Activated naive CD8-positive, alpha-beta T cell treated with anti-CD3 and anti-CD28 coated beads, Interleukin-2, amount 50 U/mL, for 24 hours (primary cell): ENCODE measurements around the gene GCK.
"Not testable (repeated sequence)": the region's sequence is repeated elsewhere in the genome, so short reads cannot be mapped to it uniquely, and the experiment has no call there.

Experiments used
- ATAC-seq: fragments of 150-1000 bp; cut with Tn5 transposase; one replicate; pipeline ENCODE4 v1.10.0; 2021
- DNase-seq: peaks from one replicate; pipeline ENCODE4 v3.0.0; 2021
- H3K27ac Mint-ChIP-seq: one replicate; pipeline ENCODE4 v1.8.0; 2021; ENCODE audit warnings: mild to moderate bottlenecking, mixed read lengths
- H3K27me3 Mint-ChIP-seq: one replicate; pipeline ENCODE4 v1.8.0; 2021; ENCODE audit warnings: mixed read lengths
- H3K36me3 Mint-ChIP-seq: one replicate; pipeline ENCODE4 v1.8.0; 2021; ENCODE audit warnings: low read depth, mixed read lengths
- H3K4me1 Mint-ChIP-seq: one replicate; pipeline ENCODE4 v1.8.0; 2021; ENCODE audit warnings: mixed read lengths
- H3K4me3 Mint-ChIP-seq: one replicate; pipeline ENCODE4 v1.8.0; 2021; ENCODE audit warnings: mild to moderate bottlenecking, moderate library complexity, mixed read lengths
- H3K9me3 Mint-ChIP-seq: one replicate; pipeline ENCODE4 v1.8.0; 2021; ENCODE audit warnings: mixed read lengths

The GCK gene

DNA sequence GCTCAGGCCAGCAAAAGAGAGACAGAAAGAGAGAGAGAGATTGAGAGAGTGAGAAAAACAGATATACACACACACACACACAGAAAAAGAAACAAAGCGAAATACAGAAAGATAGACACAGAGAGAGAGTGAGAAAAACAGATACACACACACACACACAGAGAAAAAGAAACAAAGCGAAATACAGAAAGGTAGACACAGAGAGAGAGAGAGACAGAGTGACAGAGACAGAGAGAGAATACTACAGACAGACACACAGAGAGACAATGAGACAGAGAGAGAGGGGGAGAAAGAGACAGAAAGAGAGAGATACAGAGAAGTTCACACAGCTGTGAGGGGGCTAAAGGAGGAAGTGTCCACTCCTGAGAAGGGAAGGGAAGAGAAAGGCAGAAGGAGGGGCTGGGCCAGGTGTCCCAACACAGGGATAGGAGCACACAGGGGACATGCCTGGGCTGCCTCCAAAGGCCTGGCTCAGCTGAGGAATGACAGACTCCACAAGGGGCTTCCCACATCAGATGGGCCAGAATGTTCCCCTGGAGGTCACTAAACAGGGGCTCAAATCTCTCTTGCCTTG is 4.3 kb downstream of the GCK start:
- no peak for ATAC-seq
- no peak for DNase-seq
- H3K27me3 Mint-ChIP-seq, result peaks cover 5% of the 10 kb centered on the region
- H3K27ac Mint-ChIP-seq, result no peak overlapping the region
- no peaks in the 10 kb centered on the region for H3K9me3 Mint-ChIP-seq
- H3K36me3 Mint-ChIP-seq, result no peaks in the 10 kb centered on the region
- no peaks in the 10 kb centered on the region for H3K4me1 Mint-ChIP-seq
- H3K4me3 Mint-ChIP-seq, result no peak overlapping the region

DNA sequence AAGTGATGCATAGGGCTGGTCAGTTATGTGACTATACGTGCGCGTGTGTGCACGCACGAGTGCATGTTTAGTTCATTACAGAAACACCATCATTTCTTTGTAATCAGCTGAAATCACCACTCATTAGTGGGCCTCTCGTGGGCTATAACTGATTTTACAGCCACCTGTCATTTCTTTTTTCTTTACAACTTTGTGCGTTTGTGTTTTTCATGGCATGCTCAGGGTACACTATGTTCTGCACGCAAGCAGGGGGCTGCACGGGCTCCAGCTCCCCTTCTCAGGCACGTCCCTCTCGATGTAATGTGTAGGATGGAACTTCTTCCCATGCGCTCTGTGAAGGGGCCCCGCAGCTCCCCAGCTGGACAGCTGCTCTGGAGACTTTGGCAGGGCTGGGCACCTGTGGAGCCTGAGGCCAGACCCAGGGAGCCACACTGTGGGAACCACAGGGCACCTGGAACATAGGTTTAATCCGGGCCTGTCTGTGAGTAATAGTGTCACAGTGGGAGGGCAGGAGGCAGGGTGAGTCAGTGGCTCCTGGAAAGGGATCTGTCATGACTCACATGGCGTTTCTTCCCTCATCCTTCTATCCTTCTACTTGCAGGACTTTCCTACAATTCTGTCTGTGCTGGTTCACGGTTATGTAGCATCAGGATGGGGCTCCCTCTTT is 4.9 kb downstream of the GCK start:
- no peaks in the 10 kb centered on the region for H3K9me3 Mint-ChIP-seq
- no peak for DNase-seq
- H3K4me3 Mint-ChIP-seq, result no peak overlapping the region
- H3K27ac Mint-ChIP-seq, result no peak overlapping the region
- ATAC-seq, result no peak
- H3K4me1 Mint-ChIP-seq, result no peaks in the 10 kb centered on the region
- peaks cover 5% of the 10 kb centered on the region for H3K27me3 Mint-ChIP-seq
- H3K36me3 Mint-ChIP-seq, result no peaks in the 10 kb centered on the region

DNA sequence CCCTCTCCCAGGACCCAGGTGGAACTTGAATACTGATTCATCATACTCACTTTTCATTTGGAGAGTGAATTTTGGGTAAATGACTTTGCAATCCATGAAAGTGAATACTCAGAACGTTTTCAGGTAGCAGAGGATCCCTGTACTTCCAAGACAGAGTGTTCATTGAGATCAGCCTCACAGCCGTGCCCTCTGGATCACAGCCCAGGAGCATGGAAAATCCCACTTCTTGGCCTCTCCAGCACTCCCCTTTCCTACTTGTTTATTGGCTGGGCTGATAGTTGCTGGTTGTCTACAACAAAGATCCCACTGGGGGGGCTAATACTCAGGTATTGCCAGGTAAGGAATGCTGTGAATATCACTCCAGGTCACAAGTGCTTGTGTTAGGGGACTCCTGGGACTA is 5.9 kb downstream of the GCK start:
- DNase-seq (no peak), ATAC-seq (no peak)
- Mint-ChIP-seq H3K4me3 (no peak overlapping the region), H3K4me1 (no peaks in the 10 kb centered on the region), H3K27me3 (peaks cover 5% of the 10 kb centered on the region), H3K36me3 (no peaks in the 10 kb centered on the region), H3K9me3 (no peaks in the 10 kb centered on the region), H3K27ac (no peak overlapping the region)

DNA sequence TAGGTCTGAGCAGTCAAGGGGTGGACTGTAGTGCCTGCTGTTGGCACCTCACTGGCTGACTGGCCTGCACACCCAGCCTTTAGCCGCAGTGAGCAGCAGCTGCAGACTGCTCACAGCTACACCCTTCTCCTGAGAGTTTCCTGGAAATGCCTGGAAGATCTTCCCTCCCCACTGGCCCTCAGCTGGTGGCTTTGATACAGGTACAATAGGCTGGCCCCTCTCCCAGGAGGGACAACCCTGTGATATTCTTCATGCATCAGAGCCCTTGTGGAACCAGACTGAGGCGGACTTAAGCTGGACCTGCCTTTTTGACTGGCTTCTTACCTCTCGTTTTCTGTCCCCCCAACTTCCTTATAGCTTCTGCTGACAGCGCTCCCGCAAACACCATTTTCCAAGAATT is 6.4 kb downstream of the GCK start:
- peaks cover 5% of the 10 kb centered on the region for H3K27me3 Mint-ChIP-seq
- H3K4me1 Mint-ChIP-seq, result no peaks in the 10 kb centered on the region
- no peaks in the 10 kb centered on the region for H3K36me3 Mint-ChIP-seq
- no peak overlapping the region for H3K4me3 Mint-ChIP-seq
- no peaks in the 10 kb centered on the region for H3K9me3 Mint-ChIP-seq
- H3K27ac Mint-ChIP-seq, result no peak overlapping the region
- no peak for DNase-seq
- no peak for ATAC-seq

DNA sequence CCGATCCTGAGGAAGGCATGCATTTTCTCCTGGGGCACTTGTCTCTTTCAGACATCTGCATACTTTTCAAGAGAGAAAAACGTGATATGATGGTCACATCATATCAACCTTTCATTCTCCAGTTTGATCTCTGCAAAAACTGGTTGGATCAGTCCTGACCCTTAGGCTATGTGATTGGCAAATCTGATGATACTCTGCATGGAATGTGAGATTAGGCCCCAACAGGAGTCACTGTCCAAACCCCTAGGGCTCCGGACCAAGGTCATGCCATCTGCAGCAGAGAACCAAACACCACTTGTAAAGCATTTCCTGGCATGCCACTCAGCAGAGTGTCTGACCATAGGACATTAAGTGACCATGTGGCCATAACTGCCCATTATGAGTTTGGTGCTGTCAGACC is 8.6 kb downstream of the GCK start:
- no peaks in the 10 kb centered on the region for H3K36me3 Mint-ChIP-seq
- peaks cover 13% of the 10 kb centered on the region for H3K27me3 Mint-ChIP-seq
- H3K4me1 Mint-ChIP-seq, result no peaks in the 10 kb centered on the region
- DNase-seq (no peak), ATAC-seq (no peak)
- no peak overlapping the region for H3K27ac Mint-ChIP-seq
- H3K9me3 Mint-ChIP-seq, result no peaks in the 10 kb centered on the region
- no peak overlapping the region for H3K4me3 Mint-ChIP-seq

DNA sequence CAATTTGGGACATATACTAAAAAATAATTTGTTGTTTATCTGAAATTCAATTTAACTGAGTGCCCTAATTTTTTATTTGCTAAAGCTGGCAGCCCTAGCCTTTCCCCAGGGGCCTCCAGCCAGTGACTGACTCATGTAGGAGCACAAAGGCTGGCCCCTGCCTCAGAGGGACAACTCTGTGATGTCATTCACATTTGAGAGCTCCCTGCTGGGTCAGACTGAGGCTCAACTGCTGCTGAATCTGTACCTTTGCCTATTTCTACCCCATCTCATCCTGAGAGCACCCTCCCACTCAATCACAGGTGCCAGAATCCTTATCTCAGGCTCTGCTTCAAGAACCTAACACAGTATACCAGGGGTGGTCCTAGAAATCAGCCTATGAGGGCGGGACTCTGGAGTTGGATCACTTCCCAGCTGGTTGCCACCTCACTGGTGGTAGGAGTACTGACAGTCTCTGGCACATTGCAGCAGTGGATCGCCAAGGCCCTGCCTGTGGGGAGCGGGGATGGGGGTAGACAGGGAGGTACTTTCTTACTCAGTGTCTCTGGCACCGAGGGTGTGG is 11.6 kb downstream of the GCK start:
- H3K4me3 Mint-ChIP-seq, result no peak overlapping the region
- no peaks in the 10 kb centered on the region for H3K36me3 Mint-ChIP-seq
- ATAC-seq (no peak), DNase-seq (no peak)
- H3K9me3 Mint-ChIP-seq, result no peaks in the 10 kb centered on the region
- no peak overlapping the region for H3K27ac Mint-ChIP-seq
- peaks cover 20% of the 10 kb centered on the region for H3K27me3 Mint-ChIP-seq
- H3K4me1 Mint-ChIP-seq, result no peaks in the 10 kb centered on the region

DNA sequence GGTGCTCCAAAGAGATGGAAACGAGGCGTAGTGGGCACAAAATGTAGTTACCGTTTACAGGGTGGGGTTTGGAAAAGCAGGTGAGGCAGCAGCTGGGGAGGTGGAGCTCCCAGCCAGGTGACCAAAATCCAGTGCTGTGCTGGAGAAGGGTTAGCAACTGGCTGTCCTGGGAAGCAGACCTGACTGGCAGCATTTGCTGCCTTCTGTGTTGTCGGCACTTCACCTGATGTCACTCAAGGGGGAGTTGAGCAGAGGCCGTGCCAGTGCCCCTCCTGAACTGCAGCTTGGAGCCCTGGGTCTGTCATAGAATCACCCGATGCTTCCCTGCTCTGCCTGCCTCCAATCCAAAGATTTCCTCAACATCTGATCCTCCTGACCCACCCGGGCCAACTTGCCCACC is 12.8 kb downstream of the GCK start:
- Mint-ChIP-seq H3K27ac (no peak overlapping the region), H3K9me3 (no peaks in the 10 kb centered on the region), H3K27me3 (peaks cover 17% of the 10 kb centered on the region)

DNA sequence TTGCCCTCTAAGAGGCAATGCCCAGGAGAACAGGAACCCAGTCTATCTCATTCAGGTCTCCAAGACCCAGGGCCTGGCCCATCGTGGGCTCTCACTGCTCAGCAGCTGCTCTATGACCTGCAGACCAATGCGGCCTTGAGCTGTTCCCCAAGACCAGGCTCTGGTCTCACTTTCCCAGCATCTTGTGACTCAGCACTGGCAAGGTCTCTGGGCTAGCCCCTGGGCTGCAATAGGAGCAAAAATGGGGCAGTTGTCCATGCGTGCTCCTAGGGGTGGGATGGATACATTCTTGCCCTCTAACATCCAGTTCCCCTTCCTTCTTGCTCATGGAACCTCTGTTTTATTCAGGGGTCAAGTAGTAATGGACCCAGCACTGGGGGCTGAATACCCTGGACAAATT is 13.5 kb downstream of the GCK start:
- Mint-ChIP-seq H3K36me3 (no peaks in the 10 kb centered on the region), H3K4me3 (no peak overlapping the region), H3K4me1 (no peaks in the 10 kb centered on the region), H3K27ac (no peak overlapping the region), H3K27me3 (peaks cover 17% of the 10 kb centered on the region), H3K9me3 (no peaks in the 10 kb centered on the region)
- no peak for ATAC-seq
- DNase-seq, result no peak

More for the DNA sequence above, 12.8 kb downstream of the GCK start:
- ATAC-seq, result no peak
- Mint-ChIP-seq H3K4me3 (no peak overlapping the region), H3K4me1 (no peaks in the 10 kb centered on the region), H3K36me3 (no peaks in the 10 kb centered on the region)
- no peak for DNase-seq

DNA sequence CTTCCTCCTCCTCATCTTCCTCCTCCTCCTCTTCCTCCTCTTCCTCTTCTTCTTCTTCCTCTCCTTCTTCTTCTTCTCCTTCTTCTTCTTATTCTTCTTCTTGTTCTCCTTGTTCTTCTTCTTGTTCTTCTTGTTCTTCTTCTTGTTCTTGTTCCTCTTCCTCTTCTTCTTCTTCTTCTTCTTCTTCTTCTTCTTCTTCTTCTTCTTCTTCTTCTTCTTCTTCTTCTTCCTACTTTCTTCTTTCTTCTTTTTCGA is 14.6 kb downstream of the GCK start:
- not testable (repeated sequence) for ATAC-seq, H3K9me3 Mint-ChIP-seq, H3K4me3 Mint-ChIP-seq, H3K4me1 Mint-ChIP-seq, H3K36me3 Mint-ChIP-seq, DNase-seq, H3K27ac Mint-ChIP-seq
- peaks cover 17% of the 10 kb centered on the region for H3K27me3 Mint-ChIP-seq

DNA sequence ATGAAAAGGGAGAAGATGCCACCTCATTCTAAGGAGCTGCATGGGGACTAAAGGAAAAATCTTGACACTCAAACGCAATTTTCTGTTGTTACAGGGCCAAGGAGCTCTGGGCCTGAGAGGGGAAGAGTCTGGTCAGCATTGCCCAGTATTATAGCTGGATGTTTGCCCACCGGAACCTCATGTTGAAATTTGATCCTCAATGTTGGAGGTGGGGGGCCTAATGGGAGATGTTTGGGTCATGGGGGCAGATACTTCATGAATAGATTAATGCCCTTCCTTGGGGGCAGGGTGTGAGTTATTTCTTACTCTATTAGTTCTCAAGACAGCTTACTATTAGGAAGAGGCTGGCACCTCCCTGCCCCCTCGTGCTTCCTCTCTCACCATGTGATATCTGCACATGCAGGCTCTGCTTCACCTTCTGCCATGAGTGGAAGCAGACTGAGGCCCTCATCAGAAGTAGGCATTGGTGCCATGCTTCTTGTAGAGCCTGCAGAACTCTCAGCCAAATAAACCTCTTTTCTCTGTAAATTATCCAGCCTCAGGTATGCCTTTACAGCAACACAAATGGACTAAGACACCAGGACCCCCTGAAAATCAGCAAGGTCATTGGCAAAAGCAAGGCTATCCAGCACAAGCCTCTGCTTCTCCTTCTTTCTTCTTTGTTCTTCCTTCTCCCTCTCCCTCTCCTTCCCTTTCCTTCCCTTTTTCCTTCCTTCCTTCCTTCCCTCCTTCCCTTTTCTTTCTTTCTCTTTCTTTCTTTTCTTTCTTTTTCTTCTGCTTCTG is 15.1 kb downstream of the GCK start:
- peaks cover 17% of the 10 kb centered on the region for H3K27me3 Mint-ChIP-seq
- ATAC-seq (no peak), DNase-seq (no peak)
- H3K36me3 Mint-ChIP-seq, result no peaks in the 10 kb centered on the region
- H3K4me1 Mint-ChIP-seq, result no peaks in the 10 kb centered on the region
- H3K9me3 Mint-ChIP-seq, result no peaks in the 10 kb centered on the region
- no peak overlapping the region for H3K4me3 Mint-ChIP-seq
- no peak overlapping the region for H3K27ac Mint-ChIP-seq

DNA sequence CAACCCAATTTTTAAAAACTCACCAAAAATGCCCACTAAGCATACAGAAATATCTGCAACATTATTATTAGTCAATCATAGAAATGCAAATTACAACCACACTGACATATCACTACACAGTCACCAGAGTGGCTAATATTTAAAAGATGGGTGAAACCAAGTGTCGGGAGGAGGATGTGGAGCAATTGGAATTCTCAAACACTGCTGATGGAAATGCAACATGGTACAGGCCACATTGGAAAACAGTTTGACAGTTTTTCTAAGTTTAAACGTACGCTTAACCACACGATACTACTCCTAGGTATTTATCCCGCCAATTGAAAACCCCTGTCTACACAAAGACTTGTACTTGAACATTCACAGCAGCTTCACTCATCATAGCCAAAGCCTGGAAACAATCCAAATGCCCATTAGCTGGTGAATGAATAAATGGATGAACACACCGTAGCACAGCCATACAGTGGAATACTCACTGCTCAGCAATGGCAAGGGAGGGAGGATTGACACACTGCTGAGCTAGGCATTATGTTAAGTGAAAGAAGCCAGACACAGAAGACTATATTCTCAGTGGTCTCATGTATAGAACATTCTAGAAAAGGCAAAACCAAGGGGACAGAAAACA is 16.3 kb downstream of the GCK start:
- H3K27me3 Mint-ChIP-seq, result peaks cover 17% of the 10 kb centered on the region
- H3K27ac Mint-ChIP-seq, result no peak overlapping the region

DNA sequence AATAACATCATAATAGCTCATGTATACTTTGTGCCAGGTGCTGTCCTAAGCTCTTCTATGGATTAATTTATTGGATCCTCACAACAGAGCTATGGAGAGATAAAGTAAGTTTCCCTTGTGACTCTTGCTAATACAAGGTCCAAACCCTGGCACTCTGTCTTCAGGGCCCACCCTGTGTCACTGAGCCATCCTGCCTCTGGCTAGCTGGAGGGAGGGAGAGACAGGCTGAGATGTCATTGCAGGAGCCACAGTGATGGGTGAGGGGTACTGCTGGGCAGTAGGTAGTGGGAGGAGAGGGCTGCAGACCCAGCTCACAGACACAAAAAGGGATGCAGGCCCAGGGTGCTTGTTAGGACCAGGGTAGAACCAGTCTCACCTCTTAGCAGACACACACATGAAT is 16.9 kb downstream of the GCK start:
- H3K4me3 Mint-ChIP-seq, result no peak overlapping the region
- no peaks in the 10 kb centered on the region for H3K36me3 Mint-ChIP-seq
- DNase-seq (no peak), ATAC-seq (no peak)
- no peak overlapping the region for H3K27ac Mint-ChIP-seq
- no peaks in the 10 kb centered on the region for H3K9me3 Mint-ChIP-seq
- H3K4me1 Mint-ChIP-seq, result peaks cover 8% of the 10 kb centered on the region
- peaks cover 14% of the 10 kb centered on the region for H3K27me3 Mint-ChIP-seq

More for the DNA sequence above, 16.3 kb downstream of the GCK start:
- ATAC-seq, result no peak
- Mint-ChIP-seq H3K4me1 (peaks cover 2% of the 10 kb centered on the region), H3K36me3 (no peaks in the 10 kb centered on the region), H3K9me3 (no peaks in the 10 kb centered on the region), H3K4me3 (no peak overlapping the region)
- no peak for DNase-seq

DNA sequence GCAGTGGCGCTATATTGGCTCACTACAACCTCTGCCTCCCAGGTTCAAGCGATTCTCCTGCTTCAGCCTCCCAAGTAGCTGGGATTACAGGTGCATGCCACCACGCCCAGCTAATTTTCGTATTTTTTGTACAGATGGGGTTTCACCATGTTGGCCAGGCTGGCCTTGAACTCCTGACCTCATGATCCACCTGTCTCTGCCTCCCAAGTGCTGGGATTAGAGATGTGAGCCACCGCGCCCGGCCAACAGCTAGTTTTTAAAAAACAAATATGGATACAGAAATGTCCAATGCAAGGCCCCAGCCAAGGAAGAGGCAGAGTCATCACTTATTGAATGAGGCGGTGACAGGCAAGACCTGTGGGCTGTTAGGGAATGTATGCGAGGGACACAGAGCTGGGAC is 17.3 kb downstream of the GCK start:
- not testable (repeated sequence) for H3K27ac Mint-ChIP-seq, ATAC-seq, H3K4me1 Mint-ChIP-seq, H3K4me3 Mint-ChIP-seq, DNase-seq, H3K9me3 Mint-ChIP-seq, H3K36me3 Mint-ChIP-seq
- H3K27me3 Mint-ChIP-seq, result peaks cover 14% of the 10 kb centered on the region

DNA sequence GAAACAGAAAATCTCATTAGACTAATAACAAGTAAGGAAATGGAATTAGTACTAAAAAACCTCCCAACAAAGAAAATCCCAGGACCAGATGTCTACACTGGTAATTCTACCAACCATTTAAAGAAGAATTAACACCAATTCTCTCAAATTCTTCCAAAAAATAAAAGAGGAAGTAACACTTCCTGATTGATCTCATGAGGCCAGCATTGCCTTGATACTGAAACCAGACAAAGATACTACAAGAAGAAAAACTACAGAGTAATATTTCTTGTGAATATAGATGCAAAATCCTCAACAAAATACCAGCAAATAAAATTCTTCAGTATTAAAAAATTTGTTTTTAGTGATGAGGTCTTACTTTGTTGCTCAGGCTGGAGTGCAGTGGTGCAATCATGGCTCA is 21.3 kb downstream of the GCK start:
- H3K36me3 Mint-ChIP-seq, result no peaks in the 10 kb centered on the region
- H3K4me1 Mint-ChIP-seq, result peaks cover 8% of the 10 kb centered on the region
- no peak overlapping the region for H3K4me3 Mint-ChIP-seq
- ATAC-seq (no peak), DNase-seq (no peak)
- H3K27ac Mint-ChIP-seq, result no peak overlapping the region
- peaks cover 2% of the 10 kb centered on the region for H3K27me3 Mint-ChIP-seq
- no peaks in the 10 kb centered on the region for H3K9me3 Mint-ChIP-seq

DNA sequence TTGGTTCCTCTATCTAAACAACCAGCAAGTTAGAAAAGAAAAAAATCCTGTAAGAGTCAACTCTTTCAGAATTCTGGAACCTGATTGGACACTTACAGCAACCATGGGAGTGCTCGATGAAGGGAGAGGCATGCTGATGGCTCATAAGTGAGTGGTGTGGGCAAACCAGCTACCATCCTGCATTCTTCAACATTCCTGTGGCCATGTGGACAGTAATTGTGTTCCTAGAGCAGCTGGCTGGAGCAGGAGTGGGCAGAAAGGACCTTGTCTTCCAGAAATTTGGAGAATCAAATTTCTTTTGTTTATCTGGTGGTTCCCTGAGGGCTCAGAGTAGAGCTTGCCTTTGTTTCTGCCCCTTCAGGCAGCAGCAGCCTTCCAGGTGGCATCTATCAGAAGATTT is 25.6 kb downstream of the GCK start:
- no peak for DNase-seq
- H3K4me3 Mint-ChIP-seq, result no peak overlapping the region
- H3K27me3 Mint-ChIP-seq, result no peaks in the 10 kb centered on the region
- no peaks in the 10 kb centered on the region for H3K36me3 Mint-ChIP-seq
- H3K4me1 Mint-ChIP-seq, result peaks cover 6% of the 10 kb centered on the region
- no peak overlapping the region for H3K27ac Mint-ChIP-seq
- ATAC-seq, result no peak
- no peaks in the 10 kb centered on the region for H3K9me3 Mint-ChIP-seq
